HG03520 (cell line): Measurements from ENCODE around the gene SNX10.

Experiments used
- ATAC-seq: cut with Tn5 transposase; IDR thresholded peaks from one replicate; pipeline ENCODE4 v1.9.1; 2021; ENCODE audit warnings: mild to moderate bottlenecking, moderate library complexity; ENCODE audit not compliant: unreplicated experiment

SNX10 gene

GRCh38 chr7:26398756-26399509 lies 107.3 kb downstream of the SNX10 start:
- peak; percentile 80 for ATAC-seq

- no peak for ATAC-seq
Observed at GRCh38 chr7:26399736-26400135, 108.1 kb downstream of the SNX10 start.

- ATAC-seq = no peak
Observed at GRCh38 chr7:26403640-26404039, 112.0 kb downstream of the SNX10 start.

GRCh38 chr7:26404189-26404996 lies 112.7 kb downstream of the SNX10 start:
- no peak for ATAC-seq

- no peak for ATAC-seq
Observed at GRCh38 chr7:26406433-26406832, 114.8 kb downstream of the SNX10 start.

- ATAC-seq = no peak
Observed at GRCh38 chr7:26409661-26410547, 118.2 kb downstream of the SNX10 start.

GRCh38 chr7:26413007-26413691 lies 121.5 kb downstream of the SNX10 start:
- no peak for ATAC-seq

- ATAC-seq = no peak
Observed at GRCh38 chr7:26416004-26416403, 124.3 kb downstream of the SNX10 start.

GRCh38 chr7:26417911-26418413 lies 126.3 kb downstream of the SNX10 start:
- no peak for ATAC-seq

GRCh38 chr7:26419198-26419597 lies 127.5 kb downstream of the SNX10 start:
- ATAC-seq = no peak

- no peak for ATAC-seq
Observed at GRCh38 chr7:26420422-26421019, 128.9 kb downstream of the SNX10 start.

GRCh38 chr7:26422761-26423160 lies 131.1 kb downstream of the SNX10 start:
- ATAC-seq = no peak

- ATAC-seq = no peak
Observed at GRCh38 chr7:26423436-26423835, 131.8 kb downstream of the SNX10 start.
